ENCODE measurements around the gene PALLD. TPM values are rescaled to one million over a fixed set of nuclear protein-coding genes. Genes with fewer than 3 reads are reported as not detected.

Gene PALLD
- total RNA-seq, 1 donor from 2014 or later: 179 TPM

GRCh38 chr4:168461821-168462220, 35.0 kb upstream of the PALLD start:
- no peak for DNase-seq
- Histone ChIP-seq H3K9me3 (no peaks in the 10 kb centered on the region), H3K27me3 (no peaks in the 10 kb centered on the region), H3K27ac (no peak overlapping the region), H3K4me3 (no peak overlapping the region), H3K4me1 (no peaks in the 10 kb centered on the region), H3K36me3 (peaks cover 9% of the 10 kb centered on the region)
- intact Hi-C loops (cut with DNase I): no loop called here
- no peak for ATAC-seq
- TF ChIP-seq, protein P1, sequence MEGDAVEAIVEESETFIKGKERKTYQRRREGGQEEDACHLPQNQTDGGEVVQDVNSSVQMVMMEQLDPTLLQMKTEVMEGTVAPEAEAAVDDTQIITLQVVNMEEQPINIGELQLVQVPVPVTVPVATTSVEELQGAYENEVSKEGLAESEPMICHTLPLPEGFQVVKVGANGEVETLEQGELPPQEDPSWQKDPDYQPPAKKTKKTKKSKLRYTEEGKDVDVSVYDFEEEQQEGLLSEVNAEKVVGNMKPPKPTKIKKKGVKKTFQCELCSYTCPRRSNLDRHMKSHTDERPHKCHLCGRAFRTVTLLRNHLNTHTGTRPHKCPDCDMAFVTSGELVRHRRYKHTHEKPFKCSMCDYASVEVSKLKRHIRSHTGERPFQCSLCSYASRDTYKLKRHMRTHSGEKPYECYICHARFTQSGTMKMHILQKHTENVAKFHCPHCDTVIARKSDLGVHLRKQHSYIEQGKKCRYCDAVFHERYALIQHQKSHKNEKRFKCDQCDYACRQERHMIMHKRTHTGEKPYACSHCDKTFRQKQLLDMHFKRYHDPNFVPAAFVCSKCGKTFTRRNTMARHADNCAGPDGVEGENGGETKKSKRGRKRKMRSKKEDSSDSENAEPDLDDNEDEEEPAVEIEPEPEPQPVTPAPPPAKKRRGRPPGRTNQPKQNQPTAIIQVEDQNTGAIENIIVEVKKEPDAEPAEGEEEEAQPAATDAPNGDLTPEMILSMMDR (IDR thresholded peaks at IDR 0.05): no peak

GRCh38 chr4:168472920-168473319, 23.9 kb upstream of the PALLD start:
- TF ChIP-seq, protein P1 (IDR thresholded peaks at IDR 0.05): no peak
- no peak for DNase-seq
- no peaks in the 10 kb centered on the region for H3K4me1 ChIP-seq
- no peak overlapping the region for H3K27ac ChIP-seq
- no peaks in the 10 kb centered on the region for H3K9me3 ChIP-seq
- no peak for ATAC-seq
- H3K27me3 ChIP-seq: no peaks in the 10 kb centered on the region
- H3K36me3 ChIP-seq: peaks cover 40% of the 10 kb centered on the region
- intact Hi-C loops (cut with DNase I): no loop called here
- no peak overlapping the region for H3K4me3 ChIP-seq

DNA sequence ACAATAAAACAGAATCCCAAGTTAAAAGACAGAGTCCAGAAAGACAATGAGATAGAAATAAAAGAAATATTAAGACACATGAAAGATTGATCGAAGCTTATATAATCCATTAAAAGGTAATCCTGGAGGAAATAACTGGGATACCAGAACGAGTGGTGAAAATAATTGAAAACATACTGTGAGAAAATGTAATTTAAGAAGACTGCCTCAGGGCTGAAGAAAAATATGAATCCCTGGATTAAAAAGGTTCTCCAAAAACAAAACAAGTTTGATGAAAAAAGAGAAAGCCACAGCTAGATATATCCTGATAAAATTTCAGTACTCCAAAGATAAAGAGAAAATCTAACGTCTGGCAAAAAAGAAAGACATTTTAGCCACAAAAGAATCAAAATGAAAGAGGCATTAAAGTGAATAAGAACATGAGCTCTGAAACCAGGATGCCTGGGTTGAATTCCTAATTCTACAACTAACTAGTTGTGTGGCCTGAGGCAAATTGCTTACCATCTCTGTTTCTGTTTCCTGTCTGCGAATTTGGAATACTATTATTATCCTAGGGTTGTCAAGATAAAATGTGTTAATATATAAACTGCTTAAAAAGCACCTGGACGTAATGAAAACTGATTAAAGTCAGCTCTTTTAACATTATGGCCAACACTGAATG, 22.1 kb upstream of the PALLD start:
- ATAC-seq (no peak), DNase-seq (no peak)
- Histone ChIP-seq H3K36me3 (peaks cover 27% of the 10 kb centered on the region), H3K27me3 (no peaks in the 10 kb centered on the region), H3K9me3 (no peaks in the 10 kb centered on the region), H3K4me1 (peaks cover 8% of the 10 kb centered on the region), H3K4me3 (no peak overlapping the region), H3K27ac (no peak overlapping the region)
- intact Hi-C loops (cut with DNase I): no loop called here
- TF ChIP-seq, protein P1 (IDR thresholded peaks at IDR 0.05): no peak

- H3K36me3 ChIP-seq: peaks cover 17% of the 10 kb centered on the region
- intact Hi-C loops (cut with DNase I): no loop called here
- ATAC-seq (no peak), DNase-seq (no peak)
- no peaks in the 10 kb centered on the region for H3K27me3 ChIP-seq
- H3K27ac ChIP-seq: no peak overlapping the region
- no peaks in the 10 kb centered on the region for H3K9me3 ChIP-seq
- TF ChIP-seq, protein P1 (IDR thresholded peaks at IDR 0.05): no peak
- no peak overlapping the region for H3K4me3 ChIP-seq
- peaks cover 8% of the 10 kb centered on the region for H3K4me1 ChIP-seq
Measured at GRCh38 chr4:168475745-168476144, 21.1 kb upstream of the PALLD start.

GRCh38 chr4:168478868-168479267, 18.0 kb upstream of the PALLD start:
- Histone ChIP-seq H3K9me3 (no peaks in the 10 kb centered on the region), H3K4me1 (peaks cover 16% of the 10 kb centered on the region), H3K27ac (no peak overlapping the region), H3K27me3 (no peaks in the 10 kb centered on the region), H3K36me3 (no peaks in the 10 kb centered on the region), H3K4me3 (peak overlapping the region; percentile 81)
- TF ChIP-seq, protein P1 (IDR thresholded peaks at IDR 0.05): no peak
- ATAC-seq (no peak), DNase-seq (no peak)
- intact Hi-C loops (cut with DNase I): no loop called here

Data from upper lobe of right lung (tissue), 1 donor.